ENCODE measurements around the gene CLCN5. TPM values are rescaled to one million over a fixed set of nuclear protein-coding genes. Genes with fewer than 3 reads are reported as not detected.

Gene CLCN5
- total RNA-seq, 1 donor from 2014 or later, result 36.4 TPM

DNA sequence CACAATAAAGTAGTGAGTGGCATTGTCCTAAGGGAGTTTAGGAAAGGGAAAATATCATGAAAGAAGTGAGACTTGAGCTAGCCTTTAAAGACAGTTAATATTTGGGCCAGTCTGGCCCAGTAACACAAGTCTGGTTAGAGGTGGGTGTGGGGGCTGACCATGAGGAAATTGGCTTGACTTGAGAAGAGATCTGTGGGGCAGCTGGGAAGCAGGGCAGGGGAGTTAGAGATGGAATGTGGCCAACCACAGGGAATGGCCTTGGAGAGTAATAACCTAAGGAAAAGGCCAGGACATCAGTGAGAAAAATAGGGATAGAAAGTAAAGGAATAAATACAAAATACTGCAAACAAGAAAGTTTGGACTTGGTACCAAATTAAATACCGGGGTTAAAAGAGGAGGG is 71.3 kb downstream of the CLCN5 start:
- Mint-ChIP-seq H3K9me3 (no peaks in the 10 kb centered on the region), H3K4me3 (no peak overlapping the region), H3K27ac (no peak overlapping the region), H3K36me3 (no peaks in the 10 kb centered on the region), H3K4me1 (ENCODE audit: unreplicated experiment) (peaks cover 5% of the 10 kb centered on the region), H3K27me3 (no peaks in the 10 kb centered on the region)
- TF ChIP-seq, protein P1, sequence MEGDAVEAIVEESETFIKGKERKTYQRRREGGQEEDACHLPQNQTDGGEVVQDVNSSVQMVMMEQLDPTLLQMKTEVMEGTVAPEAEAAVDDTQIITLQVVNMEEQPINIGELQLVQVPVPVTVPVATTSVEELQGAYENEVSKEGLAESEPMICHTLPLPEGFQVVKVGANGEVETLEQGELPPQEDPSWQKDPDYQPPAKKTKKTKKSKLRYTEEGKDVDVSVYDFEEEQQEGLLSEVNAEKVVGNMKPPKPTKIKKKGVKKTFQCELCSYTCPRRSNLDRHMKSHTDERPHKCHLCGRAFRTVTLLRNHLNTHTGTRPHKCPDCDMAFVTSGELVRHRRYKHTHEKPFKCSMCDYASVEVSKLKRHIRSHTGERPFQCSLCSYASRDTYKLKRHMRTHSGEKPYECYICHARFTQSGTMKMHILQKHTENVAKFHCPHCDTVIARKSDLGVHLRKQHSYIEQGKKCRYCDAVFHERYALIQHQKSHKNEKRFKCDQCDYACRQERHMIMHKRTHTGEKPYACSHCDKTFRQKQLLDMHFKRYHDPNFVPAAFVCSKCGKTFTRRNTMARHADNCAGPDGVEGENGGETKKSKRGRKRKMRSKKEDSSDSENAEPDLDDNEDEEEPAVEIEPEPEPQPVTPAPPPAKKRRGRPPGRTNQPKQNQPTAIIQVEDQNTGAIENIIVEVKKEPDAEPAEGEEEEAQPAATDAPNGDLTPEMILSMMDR (conservative IDR thresholded peaks at IDR 0.05), result no peak
- no peak for DNase-seq (ENCODE audit: extremely low spot score, unreplicated experiment)

DNA sequence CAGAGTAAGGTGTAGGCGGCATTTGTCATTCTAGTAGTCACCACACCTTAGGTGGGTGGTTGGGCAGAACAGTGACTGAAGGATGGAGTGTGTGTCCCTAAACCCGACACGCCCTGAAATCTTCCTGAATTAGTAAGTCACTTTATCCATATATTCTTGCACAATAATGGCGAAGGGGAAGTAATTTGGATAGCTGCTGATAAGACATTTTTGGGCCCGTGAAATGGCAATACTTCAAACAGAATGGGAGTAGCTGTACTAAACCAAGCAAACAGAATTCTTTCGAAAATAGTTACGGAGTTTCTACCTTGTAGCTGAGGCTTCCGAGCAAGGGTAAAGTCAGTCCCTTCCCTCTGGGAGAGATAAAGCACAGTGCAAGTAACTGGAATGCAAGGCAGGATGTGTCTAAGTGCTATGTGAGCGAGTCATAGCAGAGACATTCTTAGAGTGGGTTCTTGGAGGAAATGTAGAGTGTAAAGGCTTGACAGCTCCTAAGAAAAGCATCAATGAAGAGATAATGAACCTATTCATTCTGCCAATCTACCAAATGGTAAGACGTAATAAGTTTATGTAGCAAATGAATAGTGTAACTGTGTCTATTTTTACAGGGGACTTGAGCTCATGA is 72.8 kb downstream of the CLCN5 start:
- Mint-ChIP-seq H3K4me3 (no peak overlapping the region), H3K4me1 (ENCODE audit: unreplicated experiment) (peaks cover 5% of the 10 kb centered on the region), H3K27me3 (no peaks in the 10 kb centered on the region), H3K27ac (peak overlapping the region; percentile 70), H3K36me3 (no peaks in the 10 kb centered on the region), H3K9me3 (no peaks in the 10 kb centered on the region)
- DNase-seq (ENCODE audit: extremely low spot score, unreplicated experiment), result no peak
- TF ChIP-seq, protein P1 (conservative IDR thresholded peaks at IDR 0.05), result no peak

DNA sequence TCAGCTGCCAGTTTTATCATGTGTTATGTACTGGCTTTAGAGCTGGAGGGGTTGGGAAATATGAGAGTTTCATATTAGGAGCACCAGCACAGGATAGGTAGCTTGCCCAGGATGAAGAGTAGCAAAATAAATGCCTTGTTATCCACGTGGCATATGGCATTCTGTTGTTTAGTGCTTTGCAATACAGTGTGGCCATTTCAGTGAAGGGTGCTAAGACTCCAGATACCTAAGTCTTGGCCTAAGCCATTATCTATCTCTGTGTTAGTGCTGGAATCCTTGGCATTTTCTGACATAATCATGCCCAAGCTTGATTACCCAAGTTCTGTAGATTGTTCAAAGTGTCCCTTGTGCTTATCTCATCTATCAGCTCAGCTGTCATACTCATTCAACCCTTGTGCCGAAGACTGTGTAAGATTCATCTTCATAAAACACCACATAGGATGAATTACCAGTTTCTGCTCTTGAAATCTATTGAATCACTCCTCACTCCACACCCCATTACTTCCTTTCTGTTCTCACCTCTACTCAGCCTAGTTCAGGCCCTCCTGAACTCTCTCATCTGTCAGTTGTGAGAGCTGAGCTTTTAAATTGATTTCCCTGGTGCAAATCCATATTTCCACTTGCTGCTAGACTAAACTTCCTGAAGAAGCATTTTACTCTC is 73.5 kb downstream of the CLCN5 start:
- Mint-ChIP-seq H3K9me3 (no peaks in the 10 kb centered on the region), H3K4me1 (ENCODE audit: unreplicated experiment) (peaks cover 5% of the 10 kb centered on the region), H3K27ac (peak overlapping the region; percentile 77), H3K4me3 (no peak overlapping the region), H3K27me3 (no peaks in the 10 kb centered on the region), H3K36me3 (no peaks in the 10 kb centered on the region)
- TF ChIP-seq, protein P1 (conservative IDR thresholded peaks at IDR 0.05), result no peak
- no peak for DNase-seq (ENCODE audit: extremely low spot score, unreplicated experiment)

DNA sequence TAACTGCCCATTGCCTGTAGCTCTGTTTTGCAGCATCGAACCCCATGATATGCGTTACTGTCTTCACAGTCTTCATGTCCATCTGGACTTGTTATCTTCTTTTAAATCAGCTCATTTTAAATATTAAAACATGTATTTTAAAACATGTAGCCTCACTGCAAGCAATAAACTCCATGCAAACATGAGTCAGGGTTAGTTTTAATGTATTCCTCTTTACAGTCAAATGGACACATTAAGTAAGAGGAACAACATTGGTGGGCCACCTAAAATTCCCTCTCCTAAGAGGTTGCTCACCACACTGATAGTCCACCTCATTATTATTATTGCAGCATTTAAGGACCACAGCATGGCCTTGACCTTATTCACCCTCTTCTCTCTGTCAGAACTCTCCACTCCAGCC is 74.1 kb downstream of the CLCN5 start:
- H3K9me3 Mint-ChIP-seq, result no peaks in the 10 kb centered on the region
- H3K27ac Mint-ChIP-seq, result peak overlapping the region; percentile 77
- TF ChIP-seq, protein P1 (conservative IDR thresholded peaks at IDR 0.05), result no peak
- H3K36me3 Mint-ChIP-seq, result no peaks in the 10 kb centered on the region
- no peaks in the 10 kb centered on the region for H3K27me3 Mint-ChIP-seq
- H3K4me3 Mint-ChIP-seq, result no peak overlapping the region
- H3K4me1 Mint-ChIP-seq (ENCODE audit: unreplicated experiment), result peaks cover 5% of the 10 kb centered on the region
- no peak for DNase-seq (ENCODE audit: extremely low spot score, unreplicated experiment)

DNA sequence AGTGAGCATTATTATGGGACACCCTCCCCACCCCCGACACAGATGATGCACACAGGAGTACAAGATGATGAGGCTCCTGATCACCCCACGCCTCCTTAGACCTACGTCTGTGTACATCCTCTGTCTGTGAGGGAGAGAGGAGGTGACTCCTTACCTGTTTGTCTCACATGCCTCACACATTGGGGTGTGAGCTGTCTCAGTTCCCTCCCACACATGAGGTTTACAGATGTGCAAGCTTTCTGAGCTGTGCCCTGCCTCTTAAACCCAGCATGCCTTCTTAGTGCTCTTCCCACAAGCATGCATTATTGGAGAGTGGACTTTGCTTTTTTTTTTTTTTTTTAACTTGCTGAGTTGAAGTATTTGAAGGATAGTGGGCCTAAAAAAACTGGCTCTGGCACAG is 76.7 kb downstream of the CLCN5 start:
- Mint-ChIP-seq H3K27me3 (no peaks in the 10 kb centered on the region), H3K4me3 (no peak overlapping the region), H3K36me3 (no peaks in the 10 kb centered on the region), H3K4me1 (ENCODE audit: unreplicated experiment) (peaks cover 5% of the 10 kb centered on the region), H3K27ac (no peak overlapping the region), H3K9me3 (no peaks in the 10 kb centered on the region)
- DNase-seq (ENCODE audit: extremely low spot score, unreplicated experiment), result no peak
- TF ChIP-seq, protein P1 (conservative IDR thresholded peaks at IDR 0.05), result no peak
